ENCODE data around the gene GALNT18.

DNA sequence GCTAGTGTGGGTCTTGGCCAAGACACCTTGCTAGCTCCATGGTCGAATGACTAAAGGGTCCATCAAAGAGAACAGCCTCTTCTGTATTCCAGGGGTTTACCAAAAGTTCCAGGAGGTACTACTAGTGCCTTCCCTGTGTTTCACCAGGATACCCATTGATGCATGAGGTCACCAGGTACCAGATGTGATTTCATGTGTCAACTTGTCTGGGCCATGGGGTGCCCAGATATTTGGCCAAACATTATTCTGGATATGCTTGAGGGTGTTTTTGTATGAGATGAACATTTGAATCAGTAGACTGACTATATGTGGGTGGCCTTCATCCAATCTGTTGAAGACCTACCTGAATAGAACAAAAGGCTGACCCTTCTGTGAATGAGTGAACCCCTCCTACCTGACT lies 92.8 kb downstream of the GALNT18 start:
- TF ChIP-seq, protein P1, sequence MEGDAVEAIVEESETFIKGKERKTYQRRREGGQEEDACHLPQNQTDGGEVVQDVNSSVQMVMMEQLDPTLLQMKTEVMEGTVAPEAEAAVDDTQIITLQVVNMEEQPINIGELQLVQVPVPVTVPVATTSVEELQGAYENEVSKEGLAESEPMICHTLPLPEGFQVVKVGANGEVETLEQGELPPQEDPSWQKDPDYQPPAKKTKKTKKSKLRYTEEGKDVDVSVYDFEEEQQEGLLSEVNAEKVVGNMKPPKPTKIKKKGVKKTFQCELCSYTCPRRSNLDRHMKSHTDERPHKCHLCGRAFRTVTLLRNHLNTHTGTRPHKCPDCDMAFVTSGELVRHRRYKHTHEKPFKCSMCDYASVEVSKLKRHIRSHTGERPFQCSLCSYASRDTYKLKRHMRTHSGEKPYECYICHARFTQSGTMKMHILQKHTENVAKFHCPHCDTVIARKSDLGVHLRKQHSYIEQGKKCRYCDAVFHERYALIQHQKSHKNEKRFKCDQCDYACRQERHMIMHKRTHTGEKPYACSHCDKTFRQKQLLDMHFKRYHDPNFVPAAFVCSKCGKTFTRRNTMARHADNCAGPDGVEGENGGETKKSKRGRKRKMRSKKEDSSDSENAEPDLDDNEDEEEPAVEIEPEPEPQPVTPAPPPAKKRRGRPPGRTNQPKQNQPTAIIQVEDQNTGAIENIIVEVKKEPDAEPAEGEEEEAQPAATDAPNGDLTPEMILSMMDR (IDR thresholded peaks at IDR 0.05), result no peak
- no peak for TF ChIP-seq EP300 (IDR thresholded peaks at IDR 0.05)

Measured in ovary (tissue), 3 donors.